ENCODE measurements around the gene TRPV6.

GRCh38 chr7:142870147-142870559, 15.4 kb downstream of the TRPV6 start:
- no peak for TF ChIP-seq CTCF (IDR thresholded peaks at IDR 0.05)
- TF ChIP-seq POLR2A (IDR thresholded peaks at IDR 0.05) = no peak

Data from thyroid gland (tissue), 4 donors.